ENCODE data around the gene MIA3.
A peak's percentile ranks its signal among the peaks of the same experiment; 100 is the strongest.

The MIA3 gene

GRCh38 chr1:222610728-222611127 is 7.2 kb upstream of the MIA3 start:
- TF ChIP-seq CTCF (IDR thresholded peaks at IDR 0.05; ENCODE audit: low read depth, low read length, missing control alignments) = no peak
- in situ Hi-C loops (cut with HindIII; ENCODE audit: low pct_ligation_motif_present, low sequenced_read_pairs) = no loop called here
- no peaks in the 10 kb centered on the region for H3K36me3 ChIP-seq (replicated peaks)
- H3K27me3 ChIP-seq (replicated peaks) = peaks cover 4% of the 10 kb centered on the region
- H3K4me3 ChIP-seq (ENCODE audit: low read depth, low read length) = no peak overlapping the region
- DNase-seq = no peak
- H3K27ac ChIP-seq = no peak overlapping the region

- in situ Hi-C loops (cut with HindIII; ENCODE audit: low pct_ligation_motif_present, low sequenced_read_pairs) = no loop called here
- no peak for TF ChIP-seq CTCF (IDR thresholded peaks at IDR 0.05; ENCODE audit: low read depth, low read length, missing control alignments)
- Histone ChIP-seq H3K36me3 (replicated peaks) (peaks cover 2% of the 10 kb centered on the region), H3K4me3 (ENCODE audit: low read depth, low read length) (no peak overlapping the region), H3K27me3 (replicated peaks) (peaks cover 4% of the 10 kb centered on the region), H3K27ac (no peak overlapping the region)
- DNase-seq = no peak
Observed at GRCh38 chr1:222613627-222614026, 4.3 kb upstream of the MIA3 start.

GRCh38 chr1:222616525-222616924 is 1.4 kb upstream of the MIA3 start:
- Histone ChIP-seq H3K27ac (no peak overlapping the region), H3K36me3 (replicated peaks) (peaks cover 2% of the 10 kb centered on the region), H3K4me3 (ENCODE audit: low read depth, low read length) (no peak overlapping the region), H3K27me3 (replicated peaks) (peaks cover 4% of the 10 kb centered on the region)
- DNase-seq = peak; percentile 47
- in situ Hi-C loops (cut with HindIII; ENCODE audit: low pct_ligation_motif_present, low sequenced_read_pairs) = no loop called here
- TF ChIP-seq CTCF (IDR thresholded peaks at IDR 0.05; ENCODE audit: low read depth, low read length, missing control alignments) = no peak

DNA sequence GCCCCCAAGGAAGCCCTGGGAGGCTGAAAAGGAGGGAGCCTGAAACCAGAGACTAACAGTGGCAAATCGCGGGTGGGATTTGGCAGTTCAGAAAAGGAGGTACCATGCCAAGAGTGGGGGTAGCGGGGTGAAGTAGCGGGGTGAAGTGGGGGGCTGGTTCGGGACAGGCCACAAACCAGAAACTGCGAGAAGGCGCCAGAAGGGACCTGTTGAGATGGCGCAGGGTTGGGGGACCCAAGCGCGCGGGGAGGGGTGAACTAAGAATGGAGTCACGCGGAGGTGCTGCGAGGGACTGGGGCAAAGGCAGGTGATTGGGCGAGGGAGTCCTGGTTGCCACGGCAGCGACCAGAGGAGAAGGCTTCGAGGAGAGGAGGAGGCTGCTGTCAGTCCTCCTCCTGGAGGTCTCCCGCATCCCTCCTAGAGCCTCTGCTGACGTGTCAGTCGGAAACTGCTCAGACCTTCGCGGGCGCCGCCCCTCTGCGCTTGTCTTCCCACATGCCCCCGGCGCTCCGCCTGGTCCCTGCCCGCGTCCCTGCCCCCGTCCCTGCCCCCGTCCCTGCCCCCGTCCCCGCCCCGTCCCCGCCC is 438 bp upstream of the MIA3 start:
- peaks cover 2% of the 10 kb centered on the region for H3K36me3 ChIP-seq (replicated peaks)
- peak overlapping the region; percentile 49 for H3K27ac ChIP-seq
- in situ Hi-C loops (cut with HindIII; ENCODE audit: low pct_ligation_motif_present, low sequenced_read_pairs) = no loop called here
- H3K4me3 ChIP-seq (ENCODE audit: low read depth, low read length) = peak overlapping the region; percentile 60
- DNase-seq = peak; percentile 94
- TF ChIP-seq CTCF (IDR thresholded peaks at IDR 0.05; ENCODE audit: low read depth, low read length, missing control alignments) = no peak
- peaks cover 4% of the 10 kb centered on the region for H3K27me3 ChIP-seq (replicated peaks)

DNA sequence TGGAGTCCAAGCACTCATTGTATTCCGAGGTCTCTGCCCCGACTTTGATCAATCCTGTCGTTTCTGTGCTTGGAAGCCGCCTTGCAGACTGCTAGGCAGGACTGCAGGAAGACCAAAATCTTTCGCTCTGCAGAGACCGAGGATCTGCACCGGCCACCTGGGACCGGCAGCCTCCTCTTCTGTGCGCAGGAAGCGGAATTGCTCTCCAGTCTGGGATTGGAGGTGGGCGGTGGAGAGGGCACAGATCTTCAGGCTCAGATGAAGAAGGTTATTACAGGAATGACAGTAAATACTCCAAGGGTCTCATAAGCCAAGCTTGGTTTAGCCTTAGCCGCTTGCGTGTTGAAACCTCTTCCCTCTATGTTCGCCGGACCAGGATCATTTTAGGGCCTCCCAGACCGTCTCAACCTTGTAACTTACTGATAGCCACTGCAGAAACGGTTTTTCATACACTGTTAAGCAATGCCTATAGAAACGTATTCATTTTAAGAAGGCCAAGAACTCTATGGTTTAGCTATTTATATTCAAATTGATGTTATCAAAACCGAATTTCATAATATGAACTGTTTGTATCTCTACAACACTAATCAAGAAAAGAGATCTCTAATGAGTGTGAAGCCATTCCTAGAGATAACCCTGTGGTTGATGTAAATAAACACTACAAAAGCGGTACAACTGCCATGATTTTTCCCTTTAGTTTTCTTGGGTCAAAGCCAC is 1.1 kb downstream of the MIA3 start:
- peak overlapping the region; percentile 80 for H3K4me3 ChIP-seq (ENCODE audit: low read depth, low read length)
- H3K27me3 ChIP-seq (replicated peaks) = no peaks in the 10 kb centered on the region
- no peak overlapping the region for H3K27ac ChIP-seq
- no peak for DNase-seq
- no peak for TF ChIP-seq CTCF (IDR thresholded peaks at IDR 0.05; ENCODE audit: low read depth, low read length, missing control alignments)
- in situ Hi-C loops (cut with HindIII; ENCODE audit: low pct_ligation_motif_present, low sequenced_read_pairs) = no loop called here
- peaks cover 5% of the 10 kb centered on the region for H3K36me3 ChIP-seq (replicated peaks)

All from brain microvascular endothelial cell (primary cell).